Dermis microvascular lymphatic vessel endothelial cell (primary cell): ENCODE data around the gene WDR27. TPM values are rescaled to one million over a fixed set of nuclear protein-coding genes. Genes with fewer than 3 reads are reported as not detected.
"Not testable (repeated sequence)": the region's sequence is repeated elsewhere in the genome, so short reads cannot be mapped to it uniquely, and the experiment has no call there.

Experiments used
- DNase-seq, 2 donors: peaks; one replicate each; pipeline versions ENCODE4 v3.0.0 to v3.0.0-alpha.2; 2010; ENCODE audit warnings: low read depth in 2 of 2
- total RNA-seq: library from RNA; depleted of rRNA; stranded (reverse); fragments of >200 nt; gene quantifications from 2 replicates; pipeline ENCODE4 v1.2.1, GENCODE V29; 2014

WDR27 gene
- total RNA-seq, 1 donor from 2014 or later = 12.5 TPM

GRCh38 chr6:169663468-169663867 is 38.4 kb downstream of the WDR27 start:
- no peak for DNase-seq

- no peak for DNase-seq
Measured at GRCh38 chr6:169661391-169661756, 40.5 kb downstream of the WDR27 start.

- DNase-seq = no peak
Measured at GRCh38 chr6:169660751-169661390, 41.0 kb downstream of the WDR27 start.

- no peak for DNase-seq
Measured at GRCh38 chr6:169659820-169660610, 41.8 kb downstream of the WDR27 start.

- no peak for DNase-seq
Measured at GRCh38 chr6:169657284-169657610, 44.6 kb downstream of the WDR27 start.

GRCh38 chr6:169656546-169657283 is 45.1 kb downstream of the WDR27 start:
- no peak for DNase-seq

GRCh38 chr6:169654598-169655391 is 47.0 kb downstream of the WDR27 start:
- peak; percentile 41 to 74 for DNase-seq

GRCh38 chr6:169653691-169654090 is 48.1 kb downstream of the WDR27 start:
- no peak for DNase-seq

GRCh38 chr6:169652896-169653295 is 48.9 kb downstream of the WDR27 start:
- no peak for DNase-seq

- no peak for DNase-seq
Measured at GRCh38 chr6:169651498-169651897, 50.3 kb downstream of the WDR27 start.

GRCh38 chr6:169650959-169651292 is 50.9 kb downstream of the WDR27 start:
- no peak for DNase-seq

GRCh38 chr6:169650241-169650958 is 51.4 kb downstream of the WDR27 start:
- DNase-seq = no peak

GRCh38 chr6:169648617-169649016 is 53.2 kb downstream of the WDR27 start:
- no peak for DNase-seq

- DNase-seq = no peak
Measured at GRCh38 chr6:169648092-169648491, 53.7 kb downstream of the WDR27 start.

GRCh38 chr6:169647637-169648036 is 54.2 kb downstream of the WDR27 start:
- DNase-seq = no peak

- DNase-seq = no peak
Measured at GRCh38 chr6:169646906-169647567, 54.8 kb downstream of the WDR27 start.

- not testable (repeated sequence) for DNase-seq
Measured at GRCh38 chr6:169645459-169645858, 56.4 kb downstream of the WDR27 start.

- DNase-seq = no peak
Measured at GRCh38 chr6:169643521-169643920, 58.3 kb downstream of the WDR27 start.

- no peak for DNase-seq
Measured at GRCh38 chr6:169642455-169642854, 59.4 kb downstream of the WDR27 start.

GRCh38 chr6:169641461-169642085 is 60.3 kb downstream of the WDR27 start:
- no peak for DNase-seq
